ENCODE measurements around the gene HAUS7.

Gene HAUS7

GRCh38 chrX:153463556-153463955, 6.8 kb downstream of the HAUS7 start:
- H3K27me3 Mint-ChIP-seq, result no peaks in the 10 kb centered on the region
- H3K4me1 Mint-ChIP-seq, result peaks cover 8 to 15% of the 10 kb centered on the region in 2 donors
- DNase-seq (no peak), ATAC-seq (replicated peaks) (no peak)
- H3K36me3 Mint-ChIP-seq, result peaks cover 15 to 23% of the 10 kb centered on the region in 2 donors
- H3K27ac Mint-ChIP-seq, result no peak overlapping the region
- H3K9me3 Mint-ChIP-seq, result no peaks in the 10 kb centered on the region
- no peak overlapping the region for H3K4me3 Mint-ChIP-seq

GRCh38 chrX:153463031-153463430, 7.3 kb downstream of the HAUS7 start:
- no peaks in the 10 kb centered on the region for H3K9me3 Mint-ChIP-seq
- no peaks in the 10 kb centered on the region for H3K27me3 Mint-ChIP-seq
- no peak overlapping the region for H3K4me3 Mint-ChIP-seq
- peaks cover 8 to 15% of the 10 kb centered on the region in 2 donors for H3K4me1 Mint-ChIP-seq
- peaks cover 15 to 23% of the 10 kb centered on the region in 2 donors for H3K36me3 Mint-ChIP-seq
- no peak for DNase-seq
- H3K27ac Mint-ChIP-seq, result no peak overlapping the region
- ATAC-seq (replicated peaks), result no peak

- H3K36me3 Mint-ChIP-seq, result peaks cover 15 to 18% of the 10 kb centered on the region in 2 donors
- DNase-seq (no peak), ATAC-seq (replicated peaks) (no peak)
- H3K4me3 Mint-ChIP-seq, result no peak overlapping the region
- H3K4me1 Mint-ChIP-seq, result peaks cover 2 to 11% of the 10 kb centered on the region in 2 donors
- no peaks in the 10 kb centered on the region for H3K27me3 Mint-ChIP-seq
- no peaks in the 10 kb centered on the region for H3K9me3 Mint-ChIP-seq
- H3K27ac Mint-ChIP-seq, result no peak overlapping the region
Observed at GRCh38 chrX:153462291-153462690, 8.1 kb downstream of the HAUS7 start.

- DNase-seq (peak; percentile 35), ATAC-seq (replicated peaks) (peak; percentile 68 to 83)
- no peaks in the 10 kb centered on the region for H3K27me3 Mint-ChIP-seq
- no peaks in the 10 kb centered on the region for H3K9me3 Mint-ChIP-seq
- no peak overlapping the region for H3K27ac Mint-ChIP-seq
- peaks cover 20 to 21% of the 10 kb centered on the region in 2 donors for H3K36me3 Mint-ChIP-seq
- H3K4me3 Mint-ChIP-seq, result no peak overlapping the region
- H3K4me1 Mint-ChIP-seq, result peaks cover 0 to 2% of the 10 kb centered on the region in 2 donors
Observed at GRCh38 chrX:153460826-153461225, 9.6 kb downstream of the HAUS7 start.

- no peak for DNase-seq
- Mint-ChIP-seq H3K27me3 (no peaks in the 10 kb centered on the region), H3K4me1 (no peaks in the 10 kb centered on the region), H3K27ac (no peak overlapping the region), H3K4me3 (no peak overlapping the region), H3K9me3 (no peaks in the 10 kb centered on the region), H3K36me3 (peaks cover 20% of the 10 kb centered on the region in 2 donors)
- no peak for ATAC-seq (replicated peaks)
Observed at GRCh38 chrX:153459986-153460385, 10.4 kb downstream of the HAUS7 start.

- no peaks in the 10 kb centered on the region for H3K4me1 Mint-ChIP-seq
- peaks cover 20 to 23% of the 10 kb centered on the region in 2 donors for H3K36me3 Mint-ChIP-seq
- no peaks in the 10 kb centered on the region for H3K9me3 Mint-ChIP-seq
- no peak overlapping the region for H3K27ac Mint-ChIP-seq
- no peaks in the 10 kb centered on the region for H3K27me3 Mint-ChIP-seq
- no peak overlapping the region for H3K4me3 Mint-ChIP-seq
- ATAC-seq (replicated peaks) (no peak), DNase-seq (no peak)
Observed at GRCh38 chrX:153458476-153458875, 11.9 kb downstream of the HAUS7 start.

- no peak overlapping the region for H3K27ac Mint-ChIP-seq
- H3K4me3 Mint-ChIP-seq, result no peak overlapping the region
- no peaks in the 10 kb centered on the region for H3K27me3 Mint-ChIP-seq
- H3K9me3 Mint-ChIP-seq, result no peaks in the 10 kb centered on the region
- H3K36me3 Mint-ChIP-seq, result peaks cover 22 to 23% of the 10 kb centered on the region in 2 donors
- H3K4me1 Mint-ChIP-seq, result no peaks in the 10 kb centered on the region
- no peak for ATAC-seq (replicated peaks)
- DNase-seq, result no peak
Observed at GRCh38 chrX:153457827-153458466, 12.4 kb downstream of the HAUS7 start.

GRCh38 chrX:153457136-153457825, 13.1 kb downstream of the HAUS7 start:
- Mint-ChIP-seq H3K27ac (no peak overlapping the region), H3K9me3 (no peaks in the 10 kb centered on the region), H3K27me3 (no peaks in the 10 kb centered on the region), H3K36me3 (peaks cover 23% of the 10 kb centered on the region in 2 donors), H3K4me1 (no peaks in the 10 kb centered on the region), H3K4me3 (no peak overlapping the region)
- no peak for ATAC-seq (replicated peaks)
- no peak for DNase-seq

GRCh38 chrX:153456704-153457103, 13.7 kb downstream of the HAUS7 start:
- ATAC-seq (replicated peaks), result no peak
- H3K36me3 Mint-ChIP-seq, result peaks cover 21 to 22% of the 10 kb centered on the region in 2 donors
- no peaks in the 10 kb centered on the region for H3K9me3 Mint-ChIP-seq
- H3K4me3 Mint-ChIP-seq, result no peak overlapping the region
- no peak for DNase-seq
- H3K27ac Mint-ChIP-seq, result no peak overlapping the region
- H3K27me3 Mint-ChIP-seq, result no peaks in the 10 kb centered on the region
- H3K4me1 Mint-ChIP-seq, result no peaks in the 10 kb centered on the region

GRCh38 chrX:153456161-153456560, 14.2 kb downstream of the HAUS7 start:
- no peaks in the 10 kb centered on the region for H3K27me3 Mint-ChIP-seq
- DNase-seq (no peak), ATAC-seq (replicated peaks) (no peak)
- peak overlapping the region; percentile 26 for H3K27ac Mint-ChIP-seq
- H3K9me3 Mint-ChIP-seq, result no peaks in the 10 kb centered on the region
- H3K4me1 Mint-ChIP-seq, result no peaks in the 10 kb centered on the region
- peaks cover 18 to 21% of the 10 kb centered on the region in 2 donors for H3K36me3 Mint-ChIP-seq
- H3K4me3 Mint-ChIP-seq, result no peak overlapping the region

GRCh38 chrX:153455571-153455970, 14.8 kb downstream of the HAUS7 start:
- ATAC-seq (replicated peaks) (no peak), DNase-seq (no peak)
- no peaks in the 10 kb centered on the region for H3K27me3 Mint-ChIP-seq
- H3K4me1 Mint-ChIP-seq, result no peaks in the 10 kb centered on the region
- no peak overlapping the region for H3K27ac Mint-ChIP-seq
- no peaks in the 10 kb centered on the region for H3K9me3 Mint-ChIP-seq
- H3K4me3 Mint-ChIP-seq, result no peak overlapping the region
- H3K36me3 Mint-ChIP-seq, result peaks cover 14 to 17% of the 10 kb centered on the region in 2 donors

GRCh38 chrX:153454901-153455550, 15.3 kb downstream of the HAUS7 start:
- peaks cover 15 to 18% of the 10 kb centered on the region in 2 donors for H3K36me3 Mint-ChIP-seq
- H3K4me1 Mint-ChIP-seq, result no peaks in the 10 kb centered on the region
- no peaks in the 10 kb centered on the region for H3K27me3 Mint-ChIP-seq
- H3K27ac Mint-ChIP-seq, result no peak overlapping the region
- no peak overlapping the region for H3K4me3 Mint-ChIP-seq
- DNase-seq, result no peak
- ATAC-seq (replicated peaks), result no peak
- no peaks in the 10 kb centered on the region for H3K9me3 Mint-ChIP-seq

- no peaks in the 10 kb centered on the region for H3K27me3 Mint-ChIP-seq
- H3K27ac Mint-ChIP-seq, result no peak overlapping the region
- no peak overlapping the region for H3K4me3 Mint-ChIP-seq
- DNase-seq (no peak), ATAC-seq (replicated peaks) (no peak)
- no peaks in the 10 kb centered on the region for H3K4me1 Mint-ChIP-seq
- peaks cover 11 to 15% of the 10 kb centered on the region in 2 donors for H3K36me3 Mint-ChIP-seq
- no peaks in the 10 kb centered on the region for H3K9me3 Mint-ChIP-seq
Observed at GRCh38 chrX:153450949-153451277, 19.5 kb downstream of the HAUS7 start.

GRCh38 chrX:153450114-153450948, 20.0 kb downstream of the HAUS7 start:
- H3K4me1 Mint-ChIP-seq, result no peaks in the 10 kb centered on the region
- no peak for ATAC-seq (replicated peaks)
- H3K4me3 Mint-ChIP-seq, result no peak overlapping the region
- peaks cover 11 to 15% of the 10 kb centered on the region in 2 donors for H3K36me3 Mint-ChIP-seq
- H3K27ac Mint-ChIP-seq, result no peak overlapping the region
- no peaks in the 10 kb centered on the region for H3K27me3 Mint-ChIP-seq
- H3K9me3 Mint-ChIP-seq, result no peaks in the 10 kb centered on the region
- DNase-seq, result no peak

Data from stimulated activated naive B cell treated with anti-CD40 and anti-IgM and Interleukin-4, amounts not matched to agents 10 μg/mL and 1 μg/mL and 100 μg/mL, for 72 hours (primary cell).